GM23248 (cell line): ENCODE results near the gene NXPH4.

Source experiments
- EZH2 ChIP-seq: fragments of 200-600 bp; sonication (generic); IDR thresholded peaks from 2 replicates; pipeline ENCODE4 v1.6.1; 2018; ENCODE audit warnings: antibody characterized with exemption, mild to moderate bottlenecking; ENCODE audit not compliant: insufficient read depth, poor library complexity, severe bottlenecking
- EZH2phosphoT487 ChIP-seq: fragments of 200-600 bp; sonication (generic); IDR thresholded peaks from 2 replicates; pipeline ENCODE4 v1.6.1; 2018; ENCODE audit warnings: antibody characterized with exemption, moderate library complexity, mild to moderate bottlenecking, low read depth; ENCODE audit not compliant: insufficient read depth

DNA sequence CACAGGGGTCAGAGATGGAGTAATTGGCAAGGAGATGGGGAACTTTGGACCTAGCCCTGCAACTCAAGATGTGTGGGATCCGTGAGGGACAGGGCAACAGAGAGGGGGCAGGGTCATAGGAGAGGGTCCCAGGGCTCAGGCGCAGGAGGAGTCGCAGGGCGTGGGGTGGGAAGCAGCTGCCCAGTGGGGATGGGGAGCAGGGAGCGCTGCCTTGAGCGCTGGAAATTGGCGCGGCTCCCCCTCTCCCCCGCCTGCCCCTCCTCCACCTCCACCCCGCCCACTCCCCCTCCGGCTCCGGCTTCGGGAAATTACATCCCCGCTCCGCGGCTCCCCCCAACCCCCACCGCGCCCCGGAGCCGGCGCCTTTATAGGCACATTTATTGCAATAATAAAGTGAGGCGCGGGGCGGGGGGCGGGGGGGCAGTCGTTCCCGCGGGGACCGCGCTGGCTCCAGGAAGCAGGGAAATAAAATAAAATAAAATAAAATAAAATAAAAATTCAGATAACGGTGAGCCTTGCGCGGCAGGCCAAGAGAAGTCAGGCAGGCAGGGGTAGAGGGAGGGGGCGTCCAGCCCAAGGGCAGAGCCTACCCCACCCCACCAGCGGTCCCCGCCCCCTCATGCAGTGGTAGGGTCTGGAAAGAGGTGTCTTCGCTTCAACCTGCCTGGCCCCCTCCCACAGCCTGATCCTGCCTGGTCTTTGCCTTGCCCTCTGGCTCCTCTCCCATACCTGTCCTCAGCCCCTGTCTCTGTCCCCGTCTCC, 3.6 kb downstream of the NXPH4 start:
- no peak for TF ChIP-seq EZH2
- no peak for TF ChIP-seq EZH2phosphoT487
